ENCODE measurements around the gene TEP1.

- no peak for TF ChIP-seq POLR2A (IDR thresholded peaks at IDR 0.05)
- TF ChIP-seq POLR2AphosphoS5 (IDR thresholded peaks at IDR 0.05; ENCODE audit: insufficient read depth in 1 of 2, low read depth in 1 of 2) = no peak
- no peak for TF ChIP-seq CTCF (IDR thresholded peaks at IDR 0.05)
Measured at GRCh38 chr14:20428010-20428365, 14.7 kb upstream of the TEP1 start.

All from vagina (tissue), 2 donors.